ENCODE data around the gene FAM222B. TPM values are rescaled to one million over a fixed set of nuclear protein-coding genes. Genes with fewer than 3 reads are reported as not detected.
A peak's percentile ranks its signal among the peaks of the same experiment; 100 is the strongest.

Gene FAM222B
- total and polyA plus RNA-seq, 9 of the 15 experiments (the other 6 are each of a cell fraction or from before 2014, with no cell fraction given): 4.0 to 34.6 (median 7.5) TPM

- no peak for TF ChIP-seq ZNF766 (CRISPR knock-in tag; conservative IDR thresholded peaks at IDR 0.05)
- no peak for TF ChIP-seq PTRF (tag; IDR thresholded peaks at IDR 0.05)
- TF ChIP-seq DPF2 (IDR thresholded peaks at IDR 0.05): 0 out of 2 replicates have a peak, but pooled peaks have one; percentile 21
- no peak for TF ChIP-seq IFI16 (CRISPR knock-in tag; IDR thresholded peaks at IDR 0.05)
- TF ChIP-seq ETS2 (tag; IDR thresholded peaks at IDR 0.05; ENCODE audit: borderline replicate concordance, poor library complexity, severe bottlenecking): no peak
- TF ChIP-seq POLR2AphosphoS5 (IDR thresholded peaks at IDR 0.05; ENCODE audit: control insufficient read depth, insufficient read depth, low read depth, low read length): peak; percentile 70
- no peak for TF ChIP-seq SMARCA4 (IDR thresholded peaks at IDR 0.05)
- no peak for TF ChIP-seq NCOA2 (IDR thresholded peaks at IDR 0.05; ENCODE audit: partially characterized antibody in 2 of 2)
- TF ChIP-seq NFIC (IDR thresholded peaks at IDR 0.05): no peak
- TF ChIP-seq SMARCE1 (IDR thresholded peaks at IDR 0.05): no peak
- no peak for TF ChIP-seq PHF21A (IDR thresholded peaks at IDR 0.05; ENCODE audit: borderline replicate concordance, low read depth)
- peak; percentile 36 for TF ChIP-seq CTBP1 (IDR thresholded peaks at IDR 0.05; ENCODE audit: borderline replicate concordance)
- no peak for TF ChIP-seq RBM39 (optimal IDR thresholded peaks at IDR 0.05; ENCODE audit: low read depth, low read length)
- TF ChIP-seq MXI1 (IDR thresholded peaks at IDR 0.05; ENCODE audit: low read depth, low read length): no peak
- TF ChIP-seq TEAD4 (IDR thresholded peaks at IDR 0.05; ENCODE audit: low read length): peak; percentile 67
- TF ChIP-seq TEAD4 (CRISPR knock-in tag; IDR thresholded peaks at IDR 0.05; ENCODE audit: borderline replicate concordance): no peak
- TF ChIP-seq ZFP30 (CRISPR knock-in tag; IDR thresholded peaks at IDR 0.05; ENCODE audit: borderline replicate concordance): no peak
- no peak for TF ChIP-seq ZNF184 (CRISPR knock-in tag; IDR thresholded peaks at IDR 0.05)
- no peak for TF ChIP-seq ZNF76 (CRISPR knock-in tag; IDR thresholded peaks at IDR 0.05; ENCODE audit: borderline replicate concordance)
- TF ChIP-seq EP300 (IDR thresholded peaks at IDR 0.05; ENCODE audit: low read length): no peak
- no peak for TF ChIP-seq NKRF (IDR thresholded peaks at IDR 0.05; ENCODE audit: borderline replicate concordance)
- TF ChIP-seq CHD1 (IDR thresholded peaks at IDR 0.05; ENCODE audit: low read length): no peak
- no peak for TF ChIP-seq XRCC5 (IDR thresholded peaks at IDR 0.05; ENCODE audit: low read depth, low read length)
- no peak for TF ChIP-seq PHF20 (IDR thresholded peaks at IDR 0.05; ENCODE audit: partially characterized antibody)
- TF ChIP-seq HOMEZ (CRISPR knock-in tag; IDR thresholded peaks at IDR 0.05): no peak
- no peak for TF ChIP-seq XRCC4 (IDR thresholded peaks at IDR 0.05; ENCODE audit: extremely low read depth, insufficient read depth, insufficient read length)
- no peak for TF ChIP-seq C11orf30 (IDR thresholded peaks at IDR 0.05; ENCODE audit: low read depth)
Observed at GRCh38 chr17:28725166-28725659, 117.4 kb downstream of the FAM222B start (continued).

All from K562 (cell line).